IPS DF 6.9 (cell line): Measurements from ENCODE around the gene CCDC127.

ENCODE experiments used
- DNase-seq: peaks from one replicate; pipeline ENCODE4 v3.0.0-alpha.2; 2013; ENCODE audit warnings: low read depth, low spot score
- H3K27ac ChIP-seq: one replicate; pipeline ENCODE4 v1.5.1; 2013; ENCODE audit warnings: low read length, control low read depth
- H3K27me3 ChIP-seq: 2 replicates; pipeline ENCODE4 v1.6.1; 2013; ENCODE audit warnings: mild to moderate bottlenecking, low read length; ENCODE audit not compliant: control insufficient read depth, insufficient read depth
- H3K36me3 ChIP-seq: 2 replicates; pipeline ENCODE4 v1.6.1; 2013; ENCODE audit warnings: low read length; ENCODE audit not compliant: control insufficient read depth, insufficient read depth
- H3K4me1 ChIP-seq: 2 replicates; pipeline ENCODE4 v1.6.1; 2013; ENCODE audit warnings: low read length; ENCODE audit not compliant: control insufficient read depth, insufficient read depth
- H3K4me3 ChIP-seq: 2 replicates; pipeline ENCODE4 v1.5.1; 2013; ENCODE audit warnings: mild to moderate bottlenecking, low read length
- H3K9me3 ChIP-seq: 2 replicates; pipeline ENCODE4 v1.6.1; 2013; ENCODE audit warnings: low read length, inconsistent platforms; ENCODE audit not compliant: control insufficient read depth, insufficient read depth
- WGBS: extraction: QIAGEN DNeasy Blood & Tissue Kit; methylation state at CpG from one replicate; pipeline ENCODE4 v1.1.7; 2013; ENCODE audit warnings: mixed read lengths, missing lambda C conversion rate; ENCODE audit not compliant: insufficient read length, insufficient coverage; 5-methylcytosine and 5-hydroxymethylcytosine counted together

The CCDC127 gene

DNA sequence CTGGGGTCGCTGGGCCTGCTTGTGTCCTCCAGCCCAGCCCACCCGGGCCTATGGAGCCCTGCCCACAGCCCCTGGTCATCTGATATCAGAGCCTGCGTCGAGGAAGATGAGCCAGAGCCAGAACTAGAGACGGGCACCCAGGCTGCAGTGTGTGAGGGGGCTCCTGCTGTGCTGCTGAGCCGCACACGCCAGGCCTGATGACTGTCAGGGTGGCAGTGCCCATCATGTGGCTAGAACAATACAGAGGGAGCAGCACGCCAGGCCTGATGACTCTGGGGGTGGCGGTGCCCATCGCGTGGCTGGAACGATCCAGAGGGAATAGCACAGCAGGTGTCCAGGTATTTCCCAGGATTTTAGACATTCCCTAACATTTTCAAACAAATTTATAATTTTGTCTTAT, 35.8 kb downstream of the CCDC127 start:
- DNase-seq = no peak
- no CpG with 5 or more reads among the region's 12 CpGs for WGBS
- Histone ChIP-seq H3K27ac (no peak overlapping the region), H3K4me3 (no peak overlapping the region), H3K27me3 (no peaks in the 10 kb centered on the region), H3K9me3 (no peaks in the 10 kb centered on the region), H3K4me1 (no peaks in the 10 kb centered on the region), H3K36me3 (peaks cover 14% of the 10 kb centered on the region; the same call in 1 of the 2 replicates)

DNA sequence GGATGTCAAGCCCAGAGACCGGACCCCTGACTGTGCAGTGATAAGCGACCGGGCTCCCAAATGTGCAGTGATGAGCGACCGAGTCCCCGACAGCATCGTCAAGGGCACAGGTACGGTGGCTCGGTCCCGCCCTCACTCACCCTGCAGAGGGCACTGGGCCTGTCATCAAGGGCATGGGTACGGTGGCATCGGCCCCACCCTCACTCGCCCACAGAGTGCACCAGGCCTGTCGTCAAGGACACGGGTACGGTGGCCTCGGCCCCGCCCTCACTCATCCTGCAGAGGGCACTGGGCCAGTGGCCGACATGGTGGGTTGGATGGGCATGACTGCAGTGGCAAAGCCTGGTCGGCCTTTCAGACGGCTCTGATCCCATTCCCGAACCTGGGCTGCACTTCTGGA, 36.4 kb downstream of the CCDC127 start:
- no peak overlapping the region for H3K4me3 ChIP-seq
- no CpG with 5 or more reads among the region's 22 CpGs for WGBS
- H3K27ac ChIP-seq = no peak overlapping the region
- H3K4me1 ChIP-seq = no peaks in the 10 kb centered on the region
- H3K36me3 ChIP-seq = peaks cover 16% of the 10 kb centered on the region
- no peaks in the 10 kb centered on the region for H3K27me3 ChIP-seq
- no peak for DNase-seq
- H3K9me3 ChIP-seq = no peaks in the 10 kb centered on the region

DNA sequence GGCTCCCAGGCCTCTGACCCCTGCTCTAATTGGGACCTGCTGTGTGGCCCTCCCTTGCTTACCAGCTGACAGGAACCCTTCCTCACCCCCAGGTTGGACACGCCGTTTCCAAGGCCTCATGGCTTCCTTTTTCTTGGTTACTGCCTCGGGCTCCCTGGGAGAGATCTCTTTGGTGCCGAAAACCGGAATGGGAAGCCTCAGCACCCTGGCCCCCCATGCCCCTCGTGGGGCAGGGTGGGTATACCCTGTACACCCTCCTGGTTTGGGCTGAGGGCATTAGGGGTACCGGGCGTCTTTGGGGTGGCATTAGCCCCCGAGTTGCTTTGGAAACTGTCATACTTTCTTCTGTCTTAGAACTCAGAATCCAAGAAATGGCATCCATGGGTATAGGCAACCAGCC, 36.8 kb downstream of the CCDC127 start:
- WGBS = no CpG with 5 or more reads among the region's 9 CpGs
- no peak for DNase-seq
- Histone ChIP-seq H3K27me3 (no peaks in the 10 kb centered on the region), H3K36me3 (peaks cover 16% of the 10 kb centered on the region), H3K27ac (no peak overlapping the region), H3K9me3 (no peaks in the 10 kb centered on the region), H3K4me3 (no peak overlapping the region), H3K4me1 (no peaks in the 10 kb centered on the region)

DNA sequence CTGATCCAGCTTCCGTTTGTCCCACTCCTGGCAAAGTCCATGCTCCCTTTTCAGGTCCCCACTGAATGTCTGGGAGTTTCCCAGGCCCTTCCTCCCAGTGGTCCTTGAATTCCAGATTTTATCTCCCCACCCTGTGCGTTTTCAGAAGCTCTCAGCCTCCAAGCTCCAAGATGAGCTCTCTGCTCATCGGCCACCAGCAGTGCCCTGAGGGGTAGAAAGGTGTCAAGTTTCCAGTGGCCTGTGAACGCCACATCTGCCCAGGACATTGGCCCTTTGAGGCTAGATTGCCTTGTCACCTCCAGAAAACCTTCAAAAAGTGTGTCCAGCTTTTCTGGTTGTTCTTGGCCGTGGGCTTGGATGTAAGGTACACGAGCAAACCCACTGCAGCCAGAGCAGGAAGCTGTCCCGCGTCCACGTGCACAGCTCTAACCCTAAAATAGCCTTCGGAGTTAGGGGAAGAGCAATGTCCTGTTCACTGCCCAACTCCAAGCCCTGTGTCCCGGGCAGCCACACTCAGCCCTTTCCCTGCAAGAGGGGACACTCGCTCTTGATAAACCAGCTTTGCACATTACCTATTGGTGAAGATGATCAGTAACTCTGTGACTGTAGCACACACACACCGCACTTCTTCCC, 37.6 kb downstream of the CCDC127 start:
- no peak for DNase-seq
- Histone ChIP-seq H3K4me1 (no peaks in the 10 kb centered on the region), H3K27me3 (no peaks in the 10 kb centered on the region), H3K9me3 (no peaks in the 10 kb centered on the region), H3K36me3 (peaks cover 19% of the 10 kb centered on the region), H3K27ac (no peak overlapping the region), H3K4me3 (no peak overlapping the region)
- no CpG with 5 or more reads among the region's 13 CpGs for WGBS

DNA sequence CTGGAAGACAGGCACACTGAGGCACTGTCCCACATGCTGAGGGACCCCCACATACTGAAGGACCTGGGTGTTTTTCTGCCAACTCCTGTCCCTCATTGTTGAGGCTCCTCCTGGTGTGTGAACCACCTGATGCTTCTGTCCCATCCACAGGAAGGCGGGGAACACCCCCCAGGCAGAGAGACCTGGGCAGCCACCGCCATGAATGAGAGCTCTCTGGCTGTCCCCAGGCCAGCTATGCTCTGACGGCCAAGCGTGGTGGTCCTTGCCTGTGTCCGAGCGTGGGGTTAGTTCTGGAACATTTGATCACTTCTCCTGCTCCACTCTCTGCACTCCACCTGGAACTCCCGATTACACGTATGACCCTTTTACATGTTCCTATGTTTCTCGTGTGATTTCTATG, 38.6 kb downstream of the CCDC127 start:
- no peak for DNase-seq
- no peak overlapping the region for H3K4me3 ChIP-seq
- no peaks in the 10 kb centered on the region for H3K27me3 ChIP-seq
- no CpG with 5 or more reads among the region's 9 CpGs for WGBS
- no peak overlapping the region for H3K27ac ChIP-seq
- H3K9me3 ChIP-seq = no peaks in the 10 kb centered on the region
- H3K4me1 ChIP-seq = no peaks in the 10 kb centered on the region
- peaks cover 19% of the 10 kb centered on the region for H3K36me3 ChIP-seq

DNA sequence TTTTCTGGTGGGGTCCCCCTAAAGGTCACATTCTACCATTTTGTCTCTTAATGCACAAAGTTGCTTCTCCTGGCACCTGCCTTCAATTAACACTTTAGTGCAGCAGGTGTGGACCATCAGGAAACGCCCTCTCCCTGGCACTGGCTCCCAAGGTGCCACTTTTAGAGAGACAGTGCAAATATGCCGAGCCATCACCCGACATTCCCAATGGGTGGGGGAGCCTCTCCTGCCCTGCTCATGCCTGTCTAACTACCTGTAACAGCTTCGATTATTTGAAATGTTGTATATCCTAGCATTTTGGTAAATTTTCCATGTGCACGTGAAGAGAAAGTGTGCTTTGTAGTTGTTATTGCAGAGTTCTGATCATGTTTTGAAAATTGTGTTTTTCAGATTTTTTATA, 39.8 kb downstream of the CCDC127 start:
- H3K9me3 ChIP-seq = no peaks in the 10 kb centered on the region
- H3K4me3 ChIP-seq = no peak overlapping the region
- no peak overlapping the region for H3K27ac ChIP-seq
- no CpG with 5 or more reads among the region's 5 CpGs for WGBS
- no peaks in the 10 kb centered on the region for H3K27me3 ChIP-seq
- DNase-seq = no peak
- H3K4me1 ChIP-seq = no peaks in the 10 kb centered on the region
- H3K36me3 ChIP-seq = peaks cover 26% of the 10 kb centered on the region

DNA sequence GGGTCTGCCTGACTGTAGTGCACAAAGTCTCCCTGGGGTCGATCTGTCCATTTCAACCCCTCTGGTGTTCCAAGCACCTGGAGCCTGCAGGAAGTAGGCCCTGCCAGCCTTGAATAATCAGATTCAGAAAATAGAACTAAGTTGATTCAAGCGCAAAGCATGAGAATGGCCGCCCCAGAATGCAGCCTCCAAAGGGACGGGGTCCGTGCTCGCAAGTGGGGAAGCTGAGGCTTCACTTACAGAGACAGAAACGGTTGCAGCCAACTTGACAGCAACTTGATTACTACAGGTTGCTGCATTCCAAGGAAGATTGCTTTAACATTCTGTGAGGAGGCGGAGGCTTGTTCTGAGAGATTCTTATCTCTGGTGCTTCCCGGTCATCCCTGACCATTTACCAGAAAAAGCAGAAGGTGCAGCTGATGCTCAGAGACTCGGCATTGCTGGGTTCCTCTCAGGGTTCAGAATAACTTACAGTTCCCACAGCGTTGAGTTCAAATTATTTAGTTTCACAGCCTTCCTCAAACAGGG, 41.6 kb downstream of the CCDC127 start:
- H3K4me1 ChIP-seq = no peaks in the 10 kb centered on the region
- WGBS = no CpG with 5 or more reads among the region's 11 CpGs
- H3K27me3 ChIP-seq = no peaks in the 10 kb centered on the region
- H3K9me3 ChIP-seq = no peaks in the 10 kb centered on the region
- no peak for DNase-seq
- H3K4me3 ChIP-seq = no peak overlapping the region
- no peak overlapping the region for H3K27ac ChIP-seq
- H3K36me3 ChIP-seq = peaks cover 19% of the 10 kb centered on the region

DNA sequence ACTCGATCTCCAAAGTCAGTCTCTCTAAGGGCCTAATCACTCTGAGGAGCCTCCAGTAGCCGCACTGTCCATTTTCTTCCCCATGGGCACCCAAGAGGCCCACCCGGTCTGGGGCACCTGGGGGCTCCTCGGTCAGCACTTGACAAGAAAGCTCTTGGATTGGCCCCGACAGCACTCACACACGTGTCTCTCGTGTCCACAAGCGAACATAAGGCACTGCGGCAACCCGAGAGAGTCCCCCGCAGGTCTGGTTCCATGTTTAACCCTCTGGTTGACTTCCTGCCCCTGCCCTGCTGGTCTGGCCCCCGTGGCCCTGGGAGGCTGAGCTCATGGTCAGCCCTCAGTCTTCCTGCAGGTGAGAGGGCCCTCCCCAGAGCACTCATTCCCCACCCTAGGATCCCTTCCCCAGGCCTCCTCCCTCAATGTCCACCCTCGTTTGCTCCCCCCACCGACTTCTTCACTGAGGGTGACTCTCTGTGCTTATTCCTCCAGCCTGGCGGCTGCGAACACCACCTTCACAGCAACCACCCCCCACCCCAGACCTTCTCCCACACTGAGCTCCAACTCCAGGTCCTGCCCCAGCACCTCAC, 43.0 kb downstream of the CCDC127 start:
- Histone ChIP-seq H3K4me3 (no peak overlapping the region), H3K4me1 (no peaks in the 10 kb centered on the region), H3K27me3 (no peaks in the 10 kb centered on the region), H3K36me3 (peaks cover 26% of the 10 kb centered on the region), H3K27ac (no peak overlapping the region), H3K9me3 (no peaks in the 10 kb centered on the region)
- DNase-seq = no peak
- no CpG with 5 or more reads among the region's 16 CpGs for WGBS

DNA sequence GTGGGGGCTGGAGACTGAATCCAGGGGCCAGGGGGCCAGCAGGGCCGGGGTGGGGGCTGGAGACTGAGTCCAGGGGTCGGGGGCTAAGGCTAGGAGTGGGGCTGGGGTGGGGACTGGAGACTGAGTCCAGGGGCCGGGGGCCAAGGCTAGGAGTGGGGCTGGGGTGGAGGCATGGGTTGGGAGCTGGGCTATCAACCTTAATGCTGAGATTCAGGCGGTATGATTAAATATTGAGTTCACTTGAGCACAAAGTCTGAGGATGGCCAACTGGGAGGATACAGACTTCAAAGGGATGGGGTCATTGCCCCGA, 43.7 kb downstream of the CCDC127 start:
- Histone ChIP-seq H3K27me3 (no peaks in the 10 kb centered on the region), H3K36me3 (peaks cover 26% of the 10 kb centered on the region), H3K4me3 (no peak overlapping the region), H3K4me1 (no peaks in the 10 kb centered on the region), H3K27ac (no peak overlapping the region), H3K9me3 (no peaks in the 10 kb centered on the region)
- WGBS = no CpG with 5 or more reads among the region's 5 CpGs
- DNase-seq = no peak

DNA sequence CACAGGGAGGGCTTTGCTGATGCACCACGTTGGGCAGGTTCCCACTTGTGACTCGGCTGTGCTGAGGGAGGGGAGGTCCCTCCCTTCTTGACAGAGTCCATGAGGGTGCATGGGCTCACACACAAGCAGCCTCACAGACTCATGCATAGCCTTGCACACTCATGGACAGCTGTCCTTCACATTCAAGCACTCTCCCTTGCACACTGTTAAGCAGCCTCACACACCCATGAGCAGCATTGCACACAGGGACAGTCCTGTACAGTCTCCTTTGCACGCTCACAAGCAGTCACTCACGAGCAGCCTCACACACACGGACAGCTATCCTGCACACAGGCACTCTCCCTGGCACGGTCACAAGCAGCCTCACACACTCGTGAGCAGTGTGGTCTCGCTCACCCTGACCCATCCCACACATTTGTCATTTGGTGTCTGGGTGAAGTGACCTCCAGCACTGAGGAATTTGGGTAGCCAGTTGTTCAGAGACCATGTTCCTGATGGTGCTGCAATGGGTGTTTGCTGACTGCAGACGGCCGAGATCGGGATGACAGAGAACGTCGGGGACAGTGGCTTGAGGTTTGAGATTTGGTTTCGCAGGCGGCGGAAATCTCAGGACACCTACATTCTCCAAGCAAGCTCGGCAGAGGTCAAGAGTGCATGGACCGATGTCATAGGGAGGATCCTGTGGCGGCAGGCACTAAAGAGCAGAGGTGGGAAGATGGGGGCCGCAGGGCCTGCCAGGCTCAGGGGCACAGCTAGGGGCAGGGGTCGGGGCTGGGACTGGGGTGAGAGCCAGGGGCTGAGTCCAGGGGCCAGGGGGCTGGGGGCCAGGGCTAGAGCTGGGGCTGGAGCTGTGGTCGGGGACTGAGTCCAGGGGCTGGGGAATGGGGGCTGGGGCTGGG, 44.3 kb downstream of the CCDC127 start:
- Histone ChIP-seq H3K36me3 (peaks cover 26% of the 10 kb centered on the region), H3K4me1 (no peaks in the 10 kb centered on the region), H3K9me3 (no peaks in the 10 kb centered on the region), H3K27me3 (no peaks in the 10 kb centered on the region), H3K27ac (no peak overlapping the region), H3K4me3 (no peak overlapping the region; the same call in 1 of the 2 replicates)
- DNase-seq = no peak
- WGBS = no CpG with 5 or more reads among the region's 22 CpGs
